ENCODE results near the gene IREB2. TPM values are rescaled to one million over a fixed set of nuclear protein-coding genes. Genes with fewer than 3 reads are reported as not detected.

Gene IREB2
- total RNA-seq, 1 donor from 2014 or later, result 28.8 TPM

DNA sequence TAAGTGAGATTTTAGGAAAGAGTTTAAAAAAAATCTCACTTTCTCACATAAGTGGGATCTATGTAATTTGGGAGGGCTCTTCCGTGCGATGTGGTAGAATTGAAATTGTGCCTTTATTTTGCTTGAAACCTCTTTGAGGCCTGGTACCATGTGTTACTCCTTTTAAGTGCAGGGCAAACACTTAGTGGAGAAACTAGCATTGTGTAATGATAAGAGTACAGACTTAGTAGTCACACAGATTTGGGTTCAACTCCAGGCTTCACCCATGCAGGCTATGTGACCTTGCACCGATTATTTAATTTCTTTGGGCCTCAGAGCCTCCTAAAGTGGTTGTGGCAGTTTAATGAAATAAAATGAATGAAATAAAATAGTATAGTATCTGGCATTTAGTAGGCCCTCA lies 104.6 kb downstream of the IREB2 start:
- DNase-seq (ENCODE audit: low read depth in 2 of 2), result no peak

DNA sequence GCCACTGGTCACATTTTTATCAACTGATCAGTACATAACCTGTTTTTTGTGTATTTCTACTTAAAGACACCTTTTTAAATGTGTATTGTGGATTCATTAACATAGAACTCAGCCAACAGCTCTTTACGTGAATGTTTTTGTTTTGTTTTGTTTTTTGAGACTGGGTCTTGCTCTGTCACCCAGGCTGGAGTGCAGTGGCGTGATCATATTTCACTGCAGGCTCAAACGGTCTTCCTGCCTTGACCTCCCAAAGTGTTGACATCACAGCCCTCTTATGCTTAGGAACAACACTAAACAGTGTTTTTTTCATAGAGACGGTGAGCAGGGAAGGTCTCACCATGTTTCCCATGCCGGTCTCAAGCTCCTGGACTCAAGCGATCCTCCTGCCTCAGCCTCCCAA lies 112.2 kb downstream of the IREB2 start:
- no peak for DNase-seq (ENCODE audit: low read depth in 2 of 2)

DNA sequence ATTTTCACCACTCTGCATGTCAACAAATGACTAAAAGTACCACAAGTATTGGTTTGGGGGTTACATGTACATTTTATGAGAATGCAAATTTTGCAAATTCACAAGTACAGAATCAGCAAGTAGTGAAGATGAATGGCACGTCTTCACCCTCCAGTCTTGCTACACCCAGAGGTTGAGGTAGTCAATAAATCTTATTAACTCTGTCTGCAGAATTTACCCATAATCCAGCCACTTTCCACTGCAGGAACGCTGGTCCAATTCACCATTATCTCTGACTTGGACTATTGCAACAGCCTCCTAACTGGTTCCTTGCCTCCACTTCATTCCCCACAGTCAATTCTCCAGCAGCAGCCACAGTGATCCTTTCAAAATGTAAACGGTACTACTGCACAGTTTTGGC lies 112.8 kb downstream of the IREB2 start:
- DNase-seq (ENCODE audit: low read depth in 2 of 2), result no peak

Other genes with a start within 250 kb of the IREB2 start
- gene ACSBG1, start 203.7 kb upstream of the IREB2 start, total RNA-seq, result not detected in 2 replicates
- 1.1 and 1.6 TPM in 2 replicates for gene DNAJA4, start 173.7 kb upstream of the IREB2 start, total RNA-seq
- gene SKIC8, start 138.6 kb upstream of the IREB2 start, total RNA-seq, result 62.5 and 63.9 TPM in 2 replicates
- not detected in 2 replicates for gene CRABP1, start 97.9 kb upstream of the IREB2 start, total RNA-seq
- 0.60 and 1.1 TPM in 2 replicates for gene HYKK, start 69.4 kb downstream of the IREB2 start, total RNA-seq
- gene PSMA4, start 102.2 kb downstream of the IREB2 start, total RNA-seq, result 124 and 180 TPM in 2 replicates
- gene CHRNA5, start 127.3 kb downstream of the IREB2 start, total RNA-seq, result 1.8 and 2.4 TPM in 2 replicates
- gene CHRNA3, start 182.8 kb downstream of the IREB2 start, total RNA-seq, result not detected in 2 replicates
- not detected in 2 replicates for gene CHRNB4, start 203.0 kb downstream of the IREB2 start, total RNA-seq

All from lung microvascular endothelial cell (primary cell).